Neural progenitor cell (in vitro differentiated cells): Measurements from ENCODE around the gene GMDS.

Source experiments
- EZH2 ChIP-seq: fragments of 200-600 bp; sonication (generic); IDR thresholded peaks from 2 replicates; pipeline ENCODE4 v1.6.1; 2017; ENCODE audit warnings: antibody characterized with exemption, mild to moderate bottlenecking, moderate library complexity
- TF ChIP-seq, protein P1 (sequence below): fragments of 200-600 bp; sonication (generic); IDR thresholded peaks from 2 replicates; pipeline ENCODE4 v1.5.1; 2017; ENCODE audit warnings: antibody characterized with exemption, mild to moderate bottlenecking

DNA sequence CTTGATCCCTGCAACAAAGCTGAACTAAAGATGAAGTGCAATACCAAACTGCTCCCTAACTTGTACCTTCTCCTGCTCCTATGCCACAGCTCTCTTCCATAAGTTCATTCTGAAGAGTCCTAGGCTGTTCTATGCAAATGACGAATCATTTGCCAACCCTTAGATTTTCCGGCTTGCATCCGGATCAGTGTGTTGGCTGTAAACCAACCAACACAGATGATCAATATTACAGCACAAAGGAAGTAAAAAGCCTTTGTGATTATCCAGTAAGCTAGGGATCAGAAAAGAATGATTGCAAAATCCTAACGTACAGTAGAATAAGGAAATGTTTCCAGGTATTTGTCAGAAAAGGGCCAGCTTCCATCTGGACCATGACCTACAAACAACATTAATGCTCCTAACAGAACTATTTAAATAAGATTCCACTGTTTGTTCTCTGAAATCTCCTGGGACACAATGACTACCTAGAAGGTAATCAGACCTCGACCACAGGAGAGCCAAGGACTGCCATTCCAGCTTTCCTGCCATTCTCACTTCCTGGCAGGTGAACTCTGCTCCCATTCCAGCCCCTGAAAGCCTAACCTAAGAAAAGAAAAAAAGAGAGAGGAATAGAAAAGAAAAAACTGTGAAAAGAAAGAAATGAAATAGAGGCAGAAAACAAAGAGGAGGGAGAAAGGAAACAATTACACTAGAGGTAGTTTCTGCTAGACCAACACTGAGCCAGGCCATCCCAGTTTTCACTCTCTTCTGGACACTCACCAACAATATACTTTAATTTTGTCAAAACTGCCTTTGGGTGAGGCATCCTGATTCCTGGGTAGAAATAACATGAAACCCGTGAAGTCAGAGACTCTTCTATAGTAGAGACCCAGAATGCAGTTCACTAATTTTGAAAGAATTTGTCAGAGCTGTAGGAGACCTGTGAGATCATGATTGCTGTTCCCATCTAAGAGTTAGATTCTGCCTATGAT, 19.7 kb downstream of the GMDS start:
- TF ChIP-seq, protein P1, sequence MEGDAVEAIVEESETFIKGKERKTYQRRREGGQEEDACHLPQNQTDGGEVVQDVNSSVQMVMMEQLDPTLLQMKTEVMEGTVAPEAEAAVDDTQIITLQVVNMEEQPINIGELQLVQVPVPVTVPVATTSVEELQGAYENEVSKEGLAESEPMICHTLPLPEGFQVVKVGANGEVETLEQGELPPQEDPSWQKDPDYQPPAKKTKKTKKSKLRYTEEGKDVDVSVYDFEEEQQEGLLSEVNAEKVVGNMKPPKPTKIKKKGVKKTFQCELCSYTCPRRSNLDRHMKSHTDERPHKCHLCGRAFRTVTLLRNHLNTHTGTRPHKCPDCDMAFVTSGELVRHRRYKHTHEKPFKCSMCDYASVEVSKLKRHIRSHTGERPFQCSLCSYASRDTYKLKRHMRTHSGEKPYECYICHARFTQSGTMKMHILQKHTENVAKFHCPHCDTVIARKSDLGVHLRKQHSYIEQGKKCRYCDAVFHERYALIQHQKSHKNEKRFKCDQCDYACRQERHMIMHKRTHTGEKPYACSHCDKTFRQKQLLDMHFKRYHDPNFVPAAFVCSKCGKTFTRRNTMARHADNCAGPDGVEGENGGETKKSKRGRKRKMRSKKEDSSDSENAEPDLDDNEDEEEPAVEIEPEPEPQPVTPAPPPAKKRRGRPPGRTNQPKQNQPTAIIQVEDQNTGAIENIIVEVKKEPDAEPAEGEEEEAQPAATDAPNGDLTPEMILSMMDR = no peak
- no peak for TF ChIP-seq EZH2
